ENCODE measurements around the gene TERT.
"Not testable (repeated sequence)": the region's sequence is repeated elsewhere in the genome, so short reads cannot be mapped to it uniquely, and the experiment has no call there.

The TERT gene

DNA sequence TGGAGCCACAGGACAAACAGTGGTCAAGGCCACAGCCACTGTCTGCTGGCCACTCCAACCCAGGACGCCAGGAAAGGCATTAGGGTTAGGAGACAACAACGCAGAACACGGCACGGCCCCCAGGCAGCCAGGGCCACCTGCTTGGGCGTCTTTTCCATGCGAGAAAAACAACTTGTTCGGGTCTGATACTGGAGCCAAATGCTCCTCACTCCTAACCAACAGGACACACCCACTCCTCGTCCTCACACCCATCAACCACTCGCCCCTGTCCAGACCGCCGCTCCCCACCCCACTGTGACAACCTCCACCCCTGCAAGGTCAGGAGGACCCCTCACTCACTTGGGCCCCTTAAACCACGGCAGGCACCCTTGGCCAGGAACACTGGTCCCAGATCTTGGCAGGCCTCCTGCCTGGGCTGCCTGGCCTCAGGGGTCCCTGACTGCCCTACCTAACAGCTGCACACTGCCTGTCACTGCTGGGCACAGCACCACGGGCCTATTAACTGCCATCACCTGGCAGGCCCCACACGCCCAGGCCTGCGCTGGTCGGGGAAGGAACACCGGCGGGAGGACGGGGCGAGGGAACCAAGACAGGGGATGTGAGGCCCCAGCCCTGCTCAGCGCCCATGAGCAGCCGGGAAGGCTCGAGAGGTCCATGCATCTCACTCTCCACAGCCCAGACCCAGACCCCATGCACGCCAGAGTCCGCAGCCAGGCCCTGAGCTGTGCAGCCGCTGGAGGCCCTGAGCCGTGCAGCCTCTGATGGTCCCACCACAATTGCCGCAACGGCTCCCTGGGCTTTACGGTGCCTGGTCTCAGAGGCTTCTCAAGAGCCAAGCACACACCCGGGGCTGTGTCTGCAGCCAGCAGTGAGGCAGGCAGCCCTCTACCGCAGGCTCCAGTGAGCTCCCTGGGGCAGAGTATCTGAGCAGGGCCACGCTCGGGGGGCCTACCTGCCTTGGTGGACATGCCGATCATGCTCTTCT lies 36.3 kb upstream of the TERT start:
- no peak for DNase-seq (ENCODE audit: low read depth)

DNA sequence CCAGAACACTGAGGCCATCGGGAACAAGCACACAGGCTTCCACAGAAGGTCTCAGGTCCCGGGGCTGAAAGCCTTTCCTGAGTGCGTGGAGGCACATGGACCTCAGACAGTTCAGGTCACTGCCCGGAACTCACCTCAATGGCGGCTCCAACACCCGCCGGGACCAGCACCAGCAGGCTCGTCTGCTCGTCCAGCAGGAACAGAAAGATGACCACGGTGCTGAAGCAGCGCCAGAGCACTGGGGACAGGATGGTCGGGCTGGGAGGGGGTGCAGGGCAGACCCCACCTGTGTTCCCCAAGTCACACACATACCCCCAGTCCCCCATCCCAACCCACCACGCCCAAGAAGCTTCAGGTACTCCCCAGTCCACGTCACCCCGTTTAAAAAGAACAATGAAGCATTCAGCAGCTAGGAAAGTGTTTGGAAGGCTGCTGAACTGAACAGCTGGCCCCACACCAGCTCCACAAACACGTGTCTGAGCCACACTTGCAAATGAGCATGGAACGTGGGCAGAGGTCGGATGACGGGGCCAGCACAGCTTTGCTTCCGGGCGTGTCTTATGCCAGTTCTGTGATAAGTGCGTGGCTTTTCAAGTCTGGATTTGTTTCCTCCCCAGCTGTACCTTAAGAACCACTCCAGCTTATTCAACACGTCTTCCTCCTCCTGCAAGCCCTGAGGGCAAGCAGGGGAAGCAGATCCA lies 35.4 kb upstream of the TERT start:
- DNase-seq (ENCODE audit: low read depth) = no peak

GRCh38 chr5:1329111-1329579 lies 34.3 kb upstream of the TERT start:
- no peak for DNase-seq (ENCODE audit: low read depth)

- DNase-seq (ENCODE audit: low read depth) = not testable (repeated sequence)
Measured at GRCh38 chr5:1328237-1329110, 33.6 kb upstream of the TERT start.

GRCh38 chr5:1326901-1327756 lies 32.3 kb upstream of the TERT start:
- not testable (repeated sequence) for DNase-seq (ENCODE audit: low read depth)

GRCh38 chr5:1326532-1326875 lies 31.6 kb upstream of the TERT start:
- not testable (repeated sequence) for DNase-seq (ENCODE audit: low read depth)

- DNase-seq (ENCODE audit: low read depth) = no peak
Measured at GRCh38 chr5:1325870-1326531, 31.1 kb upstream of the TERT start.

DNA sequence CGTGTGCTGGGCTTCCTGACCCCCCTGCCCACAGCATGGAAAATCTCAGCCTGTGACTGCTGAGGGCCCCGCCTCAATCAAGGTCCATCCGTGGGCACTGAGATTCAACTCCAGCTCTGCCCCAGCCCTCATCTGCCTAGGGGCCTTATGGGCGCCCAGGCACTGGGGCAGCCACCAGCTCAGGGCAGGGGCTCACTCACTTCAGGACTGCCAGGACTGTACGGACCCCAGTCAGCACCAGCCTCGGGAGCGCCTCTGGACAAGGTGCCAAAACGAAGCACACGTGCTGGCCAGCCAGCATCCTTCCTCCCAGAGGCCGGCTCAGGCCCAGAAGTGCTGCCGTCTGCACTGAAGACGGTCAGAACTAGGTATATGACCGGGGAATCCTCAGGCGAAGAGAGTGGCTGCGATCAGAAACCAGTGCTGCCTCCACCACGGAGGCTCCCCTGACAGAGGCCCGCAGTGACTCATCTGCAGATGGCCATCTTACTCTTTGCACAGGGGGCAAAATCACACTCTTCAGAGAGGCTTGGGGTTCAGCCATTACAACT lies 30.4 kb upstream of the TERT start:
- no peak for DNase-seq (ENCODE audit: low read depth)

DNA sequence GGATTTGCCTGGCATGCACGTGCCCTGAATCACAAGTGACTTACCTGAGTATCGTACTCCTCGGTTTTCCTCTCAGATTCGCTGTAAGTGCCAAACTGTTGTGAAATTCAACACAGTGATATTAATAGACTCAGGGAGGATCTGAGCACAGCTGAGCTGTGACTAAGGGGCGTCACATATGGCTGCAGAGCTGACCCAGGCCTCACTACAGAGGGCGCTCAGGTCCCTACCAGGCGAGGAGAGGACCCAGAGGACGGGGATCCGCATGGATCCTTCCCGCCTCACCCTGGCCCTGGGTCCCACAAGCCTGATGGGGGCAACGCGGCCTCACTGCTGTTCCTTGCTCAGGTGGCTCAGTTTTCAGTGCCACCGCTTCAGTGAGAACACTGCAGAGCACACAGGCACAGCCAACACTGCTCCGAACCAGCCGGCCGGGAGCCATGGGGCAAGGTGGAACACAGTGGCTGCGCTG lies 29.9 kb upstream of the TERT start:
- DNase-seq (ENCODE audit: low read depth) = no peak

GRCh38 chr5:1324301-1324700 lies 29.4 kb upstream of the TERT start:
- no peak for DNase-seq (ENCODE audit: low read depth)

DNA sequence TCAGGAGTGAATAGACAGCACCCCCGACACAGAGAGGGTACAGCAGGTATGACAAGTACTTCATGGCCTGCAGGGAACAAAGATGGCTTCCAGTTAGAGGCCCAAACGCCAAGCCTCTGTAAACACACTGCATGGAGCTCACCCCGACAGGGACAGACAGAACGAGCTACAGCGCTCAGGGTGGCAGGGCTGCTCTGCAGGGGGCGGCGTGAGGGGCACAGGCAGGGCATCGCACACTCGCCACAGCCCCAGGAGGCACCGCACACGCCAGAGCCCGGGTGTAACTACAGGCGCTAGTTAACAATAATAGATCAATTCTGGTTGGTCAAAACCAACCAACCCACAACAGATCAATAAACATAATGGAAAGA lies 28.9 kb upstream of the TERT start:
- no peak for DNase-seq (ENCODE audit: low read depth)

DNA sequence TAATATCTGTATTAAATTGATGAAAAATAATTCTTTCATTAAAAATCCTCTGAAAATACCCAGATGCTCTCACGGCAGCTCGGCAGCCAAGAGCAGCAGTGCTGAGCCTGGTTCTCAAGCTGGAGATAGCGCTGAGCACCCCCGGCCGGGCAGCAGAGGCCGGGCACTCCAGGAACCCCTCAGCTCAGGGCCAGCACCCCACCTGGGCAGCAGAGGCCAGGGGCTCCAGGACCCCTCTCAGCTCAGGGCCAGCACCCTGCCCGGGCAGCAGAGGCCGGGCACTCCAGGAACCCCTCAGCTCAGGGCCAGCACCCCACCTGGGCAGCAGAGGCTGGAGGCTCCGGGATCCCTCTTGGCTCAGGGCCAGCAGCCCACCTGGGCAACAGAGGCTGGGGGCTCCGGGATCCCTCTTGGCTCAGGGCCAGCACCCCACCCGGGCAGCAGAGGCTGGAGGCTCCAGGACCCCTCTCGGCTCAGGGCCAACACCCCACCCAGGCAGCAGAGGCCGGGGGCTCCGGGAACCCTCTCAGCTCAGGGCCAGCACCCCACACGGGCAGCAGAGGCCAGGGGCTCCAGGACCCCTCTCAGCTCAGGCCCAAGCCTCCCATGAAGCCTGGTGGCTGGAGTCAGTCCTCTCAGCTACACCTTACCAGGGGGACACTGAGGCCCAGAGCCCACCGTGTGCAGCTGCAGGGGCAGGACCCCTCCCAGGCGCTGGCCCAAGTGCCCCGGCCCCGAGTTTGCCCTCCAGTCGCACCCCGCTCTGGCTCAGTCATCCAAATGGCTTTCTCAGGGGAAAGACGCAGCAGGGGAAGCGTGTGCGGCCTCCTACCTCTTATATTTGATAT lies 28.3 kb upstream of the TERT start:
- DNase-seq (ENCODE audit: low read depth) = no peak

DNA sequence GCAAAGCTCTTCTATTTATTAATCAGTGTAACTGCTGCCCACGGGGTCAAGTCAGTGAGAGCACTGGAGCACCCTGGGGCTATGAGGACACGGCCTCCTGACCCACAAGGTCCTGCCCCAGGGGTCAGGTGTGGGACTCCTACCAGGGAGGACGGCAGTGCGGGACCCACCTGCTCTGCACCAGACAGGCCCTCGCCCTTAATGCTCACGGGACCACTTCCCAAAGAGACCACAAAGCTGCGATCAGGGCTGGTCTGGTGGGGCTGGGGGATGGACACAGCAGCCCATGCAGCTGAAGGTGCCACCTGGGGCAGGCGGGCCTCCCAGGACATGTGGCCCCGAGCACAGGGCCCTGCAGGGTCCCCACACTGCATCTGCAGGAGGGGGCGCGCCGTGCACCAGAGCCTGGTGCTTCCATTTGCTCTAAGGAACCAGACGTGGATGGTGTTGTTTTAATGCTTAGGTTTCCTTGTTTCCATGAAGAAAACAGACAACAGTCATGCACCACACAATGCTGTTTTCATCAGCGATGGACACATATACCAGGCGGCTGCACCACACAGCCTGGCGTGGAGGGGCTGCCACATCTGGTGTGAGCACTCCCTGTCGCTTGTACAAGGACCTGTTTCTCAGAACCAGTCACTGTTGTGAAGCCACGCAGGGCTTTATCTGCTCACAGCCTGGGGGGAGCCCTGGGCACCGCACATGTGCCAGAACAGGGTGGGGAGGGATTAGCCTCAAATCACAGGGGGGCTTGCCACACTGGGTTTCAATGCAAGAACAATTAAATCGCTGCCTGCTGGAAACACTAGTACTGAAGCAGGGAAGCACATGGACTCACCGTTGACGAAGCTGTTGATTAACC lies 27.4 kb upstream of the TERT start:
- no peak for DNase-seq (ENCODE audit: low read depth)

DNA sequence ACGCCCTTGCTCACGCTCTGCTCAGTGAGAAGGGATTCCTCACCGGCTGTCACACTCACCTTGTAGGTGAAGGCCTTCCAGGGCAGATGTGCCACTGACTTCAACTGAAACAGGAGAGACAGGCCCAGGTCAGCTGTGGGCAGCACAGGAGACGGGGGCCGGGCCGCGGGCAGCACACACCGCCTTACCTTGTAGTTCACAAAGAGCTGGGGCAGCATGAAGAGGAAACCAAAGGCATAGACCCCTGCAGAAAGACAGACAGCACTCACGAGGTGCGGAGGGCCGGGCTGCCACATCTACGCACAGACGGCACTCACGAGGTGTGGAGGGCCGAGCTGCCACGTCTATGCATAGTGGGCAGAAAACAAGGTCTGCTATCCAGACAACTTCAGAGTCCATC lies 26.7 kb upstream of the TERT start:
- no peak for DNase-seq (ENCODE audit: low read depth)

DNA sequence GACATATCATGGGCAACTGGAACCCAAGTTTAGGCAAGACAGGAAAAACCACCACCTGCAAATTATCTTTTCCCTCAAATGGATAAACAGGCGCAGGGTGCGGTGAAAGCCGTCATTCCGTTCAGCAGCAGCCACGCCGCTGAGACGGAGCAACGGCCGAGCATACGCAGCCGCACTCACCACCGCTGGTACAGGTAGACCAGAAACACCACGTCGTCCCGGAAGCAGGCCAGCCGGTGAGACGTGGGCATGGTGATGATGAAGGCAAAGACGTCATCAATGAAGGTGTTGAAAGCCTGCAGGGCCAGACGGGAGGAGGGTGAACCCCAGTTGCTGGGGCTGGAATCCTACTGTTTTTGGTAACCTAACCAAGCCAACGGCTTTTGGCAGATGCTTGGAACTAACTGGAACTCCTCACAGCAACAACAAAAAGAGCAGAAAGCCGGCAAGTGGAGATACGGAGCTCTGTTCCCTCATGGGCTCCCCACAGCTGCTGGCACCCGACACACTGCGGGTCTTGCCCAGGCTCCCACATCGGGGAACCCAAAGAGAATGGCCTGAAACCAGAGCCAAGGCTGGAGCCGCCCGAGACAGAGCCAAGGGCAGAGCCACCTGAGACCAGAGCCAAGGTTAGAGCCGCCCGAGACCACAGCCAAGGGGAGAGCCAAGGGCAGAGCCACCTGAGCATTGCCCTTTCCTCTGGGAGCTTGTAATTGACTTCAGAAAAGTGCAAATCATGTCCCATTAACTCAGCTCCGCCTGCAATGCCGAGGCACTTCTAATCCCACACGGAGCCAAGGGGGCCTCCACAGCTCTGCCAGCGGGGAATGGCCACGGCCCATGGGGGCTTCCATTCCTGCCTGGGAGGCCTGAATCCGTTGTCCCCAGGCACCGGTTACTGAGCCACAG lies 25.8 kb upstream of the TERT start:
- DNase-seq (ENCODE audit: low read depth) = no peak

GRCh38 chr5:1319436-1320256 lies 24.8 kb upstream of the TERT start:
- no peak for DNase-seq (ENCODE audit: low read depth)
